Activated B cell treated with CpG ODN at 0.5 μM for 24 hours (primary cell): ENCODE measurements around the gene BBS5. TPM values are rescaled to one million over a fixed set of nuclear protein-coding genes. Genes with fewer than 3 reads are reported as not detected.
"Not testable (repeated sequence)": the region's sequence is repeated elsewhere in the genome, so short reads cannot be mapped to it uniquely, and the experiment has no call there.

Experiments
- ATAC-seq: fragments of 200-7000 bp; cut with Tn5 transposase; one replicate; pipeline ENCODE4 v1.10.0; 2021; ENCODE audit warnings: low read depth, mild to moderate bottlenecking, moderate library complexity
- CTCF ChIA-PET: fragments of 350-600 bp; sonication (Branson Sonifier 250); formaldehyde crosslinking; loops from one replicate; lab custom pipeline; 2021; ENCODE audit warnings: antibody characterized with exemption; lab: Charles Lee
- POLR2A ChIA-PET: fragments of 350-600 bp; sonication (Branson Sonifier 250); formaldehyde crosslinking; loops from one replicate; lab custom pipeline; 2021; ENCODE audit warnings: antibody characterized with exemption; lab: Charles Lee
- DNase-seq: peaks from one replicate; pipeline ENCODE4 v3.0.0; 2022
- H3K27ac Mint-ChIP-seq: one replicate; pipeline ENCODE4 v1.8.0; 2020; ENCODE audit warnings: mixed read lengths
- H3K27me3 Mint-ChIP-seq: one replicate; pipeline ENCODE4 v1.8.0; 2021; ENCODE audit warnings: mixed read lengths
- H3K36me3 Mint-ChIP-seq: one replicate; pipeline ENCODE4 v1.8.0; 2021; ENCODE audit warnings: low read depth, mixed read lengths
- H3K4me1 Mint-ChIP-seq: one replicate; pipeline ENCODE4 v1.8.0; 2021; ENCODE audit warnings: mixed read lengths
- H3K4me3 Mint-ChIP-seq: one replicate; pipeline ENCODE4 v1.8.0; 2020; ENCODE audit warnings: mild to moderate bottlenecking, mixed read lengths
- H3K9me3 Mint-ChIP-seq: one replicate; pipeline ENCODE4 v1.8.0; 2020; ENCODE audit warnings: mixed read lengths
- intact Hi-C: fragments of 100-400 bp; cut with micrococcal nuclease; formaldehyde crosslinking; loops from one replicate; pipeline ENCODE4 v1.15.1; 2024
- total RNA-seq: library from RNA; stranded (reverse); gene quantifications from 2 replicates; pipeline ENCODE4 v1.2.3, GENCODE V29; 2022
- TF ChIP-seq, protein P1 (sequence below): fragments of 200-600 bp; IDR thresholded peaks from one replicate; pipeline ENCODE4 v1.8.0; 2022; ENCODE audit warnings: antibody characterized with exemption, mild to moderate bottlenecking

Gene BBS5
- total RNA-seq, 1 donor from 2014 or later: 2.8 TPM

DNA sequence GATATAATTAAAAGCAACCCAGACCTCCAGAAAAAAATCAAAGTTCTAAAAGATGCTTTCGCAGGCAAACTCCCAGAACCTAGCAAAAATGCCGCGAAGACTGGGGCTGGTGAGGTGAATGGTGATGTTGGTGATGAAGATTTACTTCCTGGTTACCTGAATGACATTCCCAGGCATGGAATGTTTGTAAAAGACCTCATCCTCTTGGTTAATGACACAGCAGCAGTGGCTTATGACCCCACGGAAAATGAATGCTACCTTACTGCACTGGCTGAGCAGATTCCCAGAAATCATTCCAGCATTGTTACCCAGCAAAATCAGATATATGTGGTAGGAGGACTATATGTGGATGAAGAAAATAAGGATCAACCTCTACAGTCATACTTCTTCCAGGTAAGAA is 31.2 kb downstream of the BBS5 start:
- ChIA-PET CTCF (no interaction called here), POLR2A (no interaction called here)
- no peak overlapping the region for H3K4me3 Mint-ChIP-seq
- no peaks in the 10 kb centered on the region for H3K36me3 Mint-ChIP-seq
- ATAC-seq (no peak), DNase-seq (no peak)
- no peaks in the 10 kb centered on the region for H3K9me3 Mint-ChIP-seq
- TF ChIP-seq, protein P1, sequence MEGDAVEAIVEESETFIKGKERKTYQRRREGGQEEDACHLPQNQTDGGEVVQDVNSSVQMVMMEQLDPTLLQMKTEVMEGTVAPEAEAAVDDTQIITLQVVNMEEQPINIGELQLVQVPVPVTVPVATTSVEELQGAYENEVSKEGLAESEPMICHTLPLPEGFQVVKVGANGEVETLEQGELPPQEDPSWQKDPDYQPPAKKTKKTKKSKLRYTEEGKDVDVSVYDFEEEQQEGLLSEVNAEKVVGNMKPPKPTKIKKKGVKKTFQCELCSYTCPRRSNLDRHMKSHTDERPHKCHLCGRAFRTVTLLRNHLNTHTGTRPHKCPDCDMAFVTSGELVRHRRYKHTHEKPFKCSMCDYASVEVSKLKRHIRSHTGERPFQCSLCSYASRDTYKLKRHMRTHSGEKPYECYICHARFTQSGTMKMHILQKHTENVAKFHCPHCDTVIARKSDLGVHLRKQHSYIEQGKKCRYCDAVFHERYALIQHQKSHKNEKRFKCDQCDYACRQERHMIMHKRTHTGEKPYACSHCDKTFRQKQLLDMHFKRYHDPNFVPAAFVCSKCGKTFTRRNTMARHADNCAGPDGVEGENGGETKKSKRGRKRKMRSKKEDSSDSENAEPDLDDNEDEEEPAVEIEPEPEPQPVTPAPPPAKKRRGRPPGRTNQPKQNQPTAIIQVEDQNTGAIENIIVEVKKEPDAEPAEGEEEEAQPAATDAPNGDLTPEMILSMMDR: no peak
- intact Hi-C loops: no loop called here
- no peaks in the 10 kb centered on the region for H3K4me1 Mint-ChIP-seq
- no peak overlapping the region for H3K27ac Mint-ChIP-seq
- H3K27me3 Mint-ChIP-seq: no peaks in the 10 kb centered on the region

DNA sequence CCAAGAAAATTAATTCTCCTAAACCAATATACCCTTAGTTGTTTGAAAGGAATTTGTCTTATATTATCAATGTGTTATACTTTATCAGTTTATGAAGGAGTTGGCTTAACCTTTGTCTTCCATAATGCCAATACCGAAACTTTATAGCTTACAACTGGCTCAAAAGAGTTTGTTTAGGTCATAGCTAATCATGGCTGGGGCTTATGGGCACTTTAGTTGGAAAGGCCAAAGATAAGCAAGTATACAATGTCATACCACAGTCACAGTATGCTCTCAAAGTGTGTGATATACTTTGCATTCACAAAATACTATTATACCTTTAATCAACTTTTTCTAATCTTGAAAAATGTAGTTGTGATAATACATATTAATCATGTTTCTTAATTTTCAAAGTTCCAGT is 32.5 kb downstream of the BBS5 start:
- no peaks in the 10 kb centered on the region for H3K27me3 Mint-ChIP-seq
- CTCF ChIA-PET: no interaction called here

DNA sequence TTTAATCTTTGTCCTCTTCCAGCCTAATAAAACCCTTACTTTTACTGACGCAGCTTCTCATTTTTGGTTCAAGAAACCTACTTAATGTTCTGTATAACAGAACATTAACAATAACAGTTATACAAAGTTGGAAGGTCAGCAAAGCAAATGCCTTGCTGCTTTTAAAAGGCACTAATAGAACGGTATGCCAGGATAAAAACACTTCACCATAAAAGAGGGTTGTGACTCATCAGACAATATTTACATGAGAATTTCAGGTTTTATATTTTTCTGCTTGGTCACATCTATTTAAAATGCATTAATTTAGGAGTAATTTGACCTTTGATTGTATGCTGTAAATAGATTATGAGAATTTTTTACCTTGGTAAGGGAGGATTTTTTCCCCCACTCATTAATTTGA is 33.2 kb downstream of the BBS5 start:
- no peak overlapping the region for H3K4me3 Mint-ChIP-seq
- H3K27me3 Mint-ChIP-seq: no peaks in the 10 kb centered on the region
- ChIA-PET POLR2A (no interaction called here), CTCF (no interaction called here)
- no peaks in the 10 kb centered on the region for H3K36me3 Mint-ChIP-seq
- no peaks in the 10 kb centered on the region for H3K9me3 Mint-ChIP-seq
- intact Hi-C loops: no loop called here
- ATAC-seq (no peak), DNase-seq (no peak)
- no peak overlapping the region for H3K27ac Mint-ChIP-seq
- no peaks in the 10 kb centered on the region for H3K4me1 Mint-ChIP-seq
- TF ChIP-seq, protein P1: no peak

More for the DNA sequence above, 32.5 kb downstream of the BBS5 start:
- Mint-ChIP-seq H3K27ac (no peak overlapping the region), H3K4me3 (no peak overlapping the region), H3K4me1 (no peaks in the 10 kb centered on the region), H3K36me3 (no peaks in the 10 kb centered on the region), H3K9me3 (no peaks in the 10 kb centered on the region)
- TF ChIP-seq, protein P1: no peak
- intact Hi-C loops: no loop called here
- POLR2A ChIA-PET: no interaction called here
- ATAC-seq (no peak), DNase-seq (no peak)

DNA sequence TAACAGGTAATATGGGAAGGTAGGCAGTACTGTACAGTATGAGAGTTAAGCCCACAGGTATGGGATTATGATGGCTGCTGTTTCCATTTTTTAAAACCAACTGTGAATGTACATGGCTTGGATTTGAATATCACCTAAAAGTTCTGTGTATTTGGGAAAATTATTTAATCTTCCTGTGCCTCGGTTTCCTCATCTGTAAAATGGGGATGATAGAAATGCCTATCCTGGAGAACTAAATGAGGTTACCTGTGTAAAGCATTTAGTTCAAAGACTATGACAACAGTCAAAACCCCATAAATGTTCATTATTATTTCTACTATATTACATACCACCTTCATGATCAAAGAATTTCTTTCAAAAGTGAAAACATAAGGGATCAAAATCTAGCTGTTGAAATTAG is 33.8 kb downstream of the BBS5 start:
- intact Hi-C loops: no loop called here
- no peak for ATAC-seq
- Mint-ChIP-seq H3K27me3 (no peaks in the 10 kb centered on the region), H3K36me3 (no peaks in the 10 kb centered on the region), H3K4me1 (no peaks in the 10 kb centered on the region), H3K27ac (no peak overlapping the region), H3K9me3 (no peaks in the 10 kb centered on the region), H3K4me3 (no peak overlapping the region)
- POLR2A ChIA-PET: no interaction called here
- no peak for DNase-seq
- CTCF ChIA-PET: no interaction called here
- TF ChIP-seq, protein P1: no peak

DNA sequence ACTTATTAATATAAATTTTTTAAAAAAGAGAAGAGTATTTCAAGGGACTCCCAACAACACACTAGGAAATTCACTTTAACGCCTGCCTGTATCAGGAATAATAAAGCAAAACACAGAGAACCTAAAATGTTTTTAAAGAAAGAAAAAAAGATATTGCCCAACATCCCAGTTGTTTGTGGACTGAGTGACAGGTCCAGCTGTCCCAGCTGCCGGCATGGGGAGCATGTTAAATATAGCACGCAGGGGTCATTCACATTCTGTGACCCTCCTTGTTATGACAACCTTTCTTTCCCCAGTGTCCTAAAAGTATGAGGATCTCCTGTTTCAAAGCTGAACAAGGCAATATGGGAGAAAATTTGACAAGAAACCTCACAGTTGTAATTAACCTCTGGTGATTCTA is 34.6 kb downstream of the BBS5 start:
- DNase-seq (no peak), ATAC-seq (no peak)
- Mint-ChIP-seq H3K4me3 (no peak overlapping the region), H3K27me3 (no peaks in the 10 kb centered on the region), H3K36me3 (no peaks in the 10 kb centered on the region), H3K9me3 (no peaks in the 10 kb centered on the region), H3K4me1 (no peaks in the 10 kb centered on the region), H3K27ac (no peak overlapping the region)
- intact Hi-C loops: no loop called here
- ChIA-PET POLR2A (no interaction called here), CTCF (no interaction called here)
- TF ChIP-seq, protein P1: no peak

DNA sequence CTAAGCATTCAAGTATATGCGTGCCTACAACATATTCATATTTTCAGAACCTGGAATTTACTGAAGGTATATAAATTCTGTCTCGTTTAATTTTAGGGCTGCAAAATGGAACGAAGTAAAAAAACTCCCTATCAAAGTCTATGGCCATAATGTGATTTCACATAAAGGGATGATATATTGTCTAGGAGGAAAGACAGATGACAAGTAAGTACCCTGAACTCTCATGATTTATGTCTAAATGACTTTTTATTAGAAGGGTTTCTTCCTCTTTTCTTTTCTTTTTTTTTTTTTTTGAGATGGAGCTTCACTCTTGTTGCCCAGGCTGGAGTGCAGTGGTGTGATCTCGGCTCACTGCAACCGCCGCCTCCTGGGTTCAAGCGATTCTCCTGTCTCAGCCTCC is 35.5 kb downstream of the BBS5 start:
- CTCF ChIA-PET, H3K9me3 Mint-ChIP-seq, H3K36me3 Mint-ChIP-seq, H3K4me3 Mint-ChIP-seq, intact Hi-C loops, POLR2A ChIA-PET, H3K4me1 Mint-ChIP-seq, H3K27me3 Mint-ChIP-seq, H3K27ac Mint-ChIP-seq, DNase-seq, ATAC-seq: not testable (repeated sequence)

DNA sequence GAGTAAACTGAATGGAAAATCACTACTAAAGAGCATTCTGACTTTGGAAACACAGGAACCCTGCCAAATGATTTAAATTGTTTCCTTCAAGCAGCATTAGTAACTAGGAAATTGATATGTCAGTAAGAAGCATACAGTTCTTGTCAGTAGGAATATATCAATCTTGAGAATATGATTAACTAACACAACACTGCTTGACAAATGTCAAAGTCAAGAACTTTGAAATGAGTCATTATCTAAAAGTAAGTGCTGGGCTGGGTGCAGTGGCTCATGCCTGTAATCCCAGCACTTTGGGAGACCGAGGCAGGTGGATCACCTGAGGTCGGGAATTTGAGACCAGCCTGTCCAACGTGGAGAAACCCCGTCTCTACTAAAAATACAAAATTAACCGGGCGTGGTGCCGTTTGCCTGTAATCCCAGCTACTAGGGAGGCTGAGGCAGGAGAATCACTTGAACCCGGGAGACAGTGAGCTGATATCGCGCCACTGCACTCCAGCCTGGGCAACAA is 37.2 kb downstream of the BBS5 start:
- POLR2A ChIA-PET, H3K4me1 Mint-ChIP-seq, H3K27ac Mint-ChIP-seq, ATAC-seq, H3K9me3 Mint-ChIP-seq, H3K4me3 Mint-ChIP-seq, intact Hi-C loops, H3K36me3 Mint-ChIP-seq, H3K27me3 Mint-ChIP-seq, CTCF ChIA-PET, DNase-seq: not testable (repeated sequence)
